GM12864 (cell line): Measurements from ENCODE around the gene MYH10.

Experiments used
- DNase-seq: peaks from one replicate; pipeline ENCODE4 v3.0.0-alpha.2; 2011; ENCODE audit warnings: low read depth
- H3K4me3 ChIP-seq: 2 replicates; pipeline ENCODE4 v1.5.1; 2011; ENCODE audit warnings: mild to moderate bottlenecking, low read depth, low read length, control low read depth
- TF ChIP-seq, protein P1 (sequence below): IDR thresholded peaks from 2 replicates; pipeline ENCODE4 v1.5.1; 2011; ENCODE audit warnings: low read depth, mild to moderate bottlenecking, moderate library complexity, low read length, control low read depth, inconsistent platforms; ENCODE audit errors: missing control alignments

Gene MYH10

DNA sequence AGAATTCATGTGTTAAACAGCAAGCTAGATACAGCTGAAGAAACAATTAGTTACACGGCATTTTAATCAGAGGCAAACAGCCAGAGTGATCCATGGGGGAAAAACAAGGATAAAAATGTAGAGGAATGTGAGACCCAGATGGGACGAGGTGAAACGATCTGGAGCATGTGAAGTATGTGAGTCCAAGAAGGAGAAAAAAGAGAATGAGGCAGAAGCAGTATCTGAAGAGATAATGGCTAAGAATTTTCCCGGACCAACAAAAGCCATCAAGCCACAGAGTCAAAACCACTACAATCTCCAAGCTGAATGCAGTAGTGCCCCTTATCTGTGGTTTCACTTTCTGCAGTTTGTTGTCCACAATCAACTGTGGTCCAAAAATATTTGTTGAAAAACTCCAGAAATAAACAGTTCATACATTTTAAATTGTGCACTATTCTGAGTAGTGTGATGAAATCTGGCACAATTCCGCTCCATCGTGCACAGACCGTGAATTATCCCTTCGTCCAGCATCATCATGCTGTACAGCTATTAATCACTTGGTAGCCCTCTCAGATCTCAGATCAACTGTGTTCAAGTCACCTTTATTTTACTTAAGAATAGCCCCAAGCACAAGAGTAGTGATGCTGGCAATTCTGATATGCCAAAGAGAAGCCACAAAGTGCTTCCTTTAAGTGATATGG is 18.8 kb downstream of the MYH10 start:
- TF ChIP-seq, protein P1, sequence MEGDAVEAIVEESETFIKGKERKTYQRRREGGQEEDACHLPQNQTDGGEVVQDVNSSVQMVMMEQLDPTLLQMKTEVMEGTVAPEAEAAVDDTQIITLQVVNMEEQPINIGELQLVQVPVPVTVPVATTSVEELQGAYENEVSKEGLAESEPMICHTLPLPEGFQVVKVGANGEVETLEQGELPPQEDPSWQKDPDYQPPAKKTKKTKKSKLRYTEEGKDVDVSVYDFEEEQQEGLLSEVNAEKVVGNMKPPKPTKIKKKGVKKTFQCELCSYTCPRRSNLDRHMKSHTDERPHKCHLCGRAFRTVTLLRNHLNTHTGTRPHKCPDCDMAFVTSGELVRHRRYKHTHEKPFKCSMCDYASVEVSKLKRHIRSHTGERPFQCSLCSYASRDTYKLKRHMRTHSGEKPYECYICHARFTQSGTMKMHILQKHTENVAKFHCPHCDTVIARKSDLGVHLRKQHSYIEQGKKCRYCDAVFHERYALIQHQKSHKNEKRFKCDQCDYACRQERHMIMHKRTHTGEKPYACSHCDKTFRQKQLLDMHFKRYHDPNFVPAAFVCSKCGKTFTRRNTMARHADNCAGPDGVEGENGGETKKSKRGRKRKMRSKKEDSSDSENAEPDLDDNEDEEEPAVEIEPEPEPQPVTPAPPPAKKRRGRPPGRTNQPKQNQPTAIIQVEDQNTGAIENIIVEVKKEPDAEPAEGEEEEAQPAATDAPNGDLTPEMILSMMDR: no peak
- no peak overlapping the region for H3K4me3 ChIP-seq
- DNase-seq: no peak

DNA sequence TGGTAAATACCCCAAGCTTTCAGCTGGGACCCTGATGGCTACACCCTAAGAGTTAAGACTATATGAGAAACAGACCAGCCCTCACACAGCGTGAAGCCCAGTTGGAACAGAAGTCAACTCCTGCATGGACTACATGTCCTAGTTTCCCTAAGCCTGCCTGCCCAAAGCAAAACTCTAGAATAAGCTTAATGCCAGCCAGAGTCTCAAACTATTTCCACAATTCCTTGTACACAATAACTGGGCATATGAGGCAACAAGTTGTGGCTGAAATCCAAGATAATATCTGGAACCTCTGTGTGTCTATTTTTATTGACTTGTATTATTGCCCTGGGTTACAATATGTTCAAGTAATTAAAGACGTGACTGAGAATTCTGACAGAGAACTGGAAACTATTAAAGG is 19.4 kb downstream of the MYH10 start:
- TF ChIP-seq, protein P1: no peak
- H3K4me3 ChIP-seq: no peak overlapping the region
- DNase-seq: no peak

DNA sequence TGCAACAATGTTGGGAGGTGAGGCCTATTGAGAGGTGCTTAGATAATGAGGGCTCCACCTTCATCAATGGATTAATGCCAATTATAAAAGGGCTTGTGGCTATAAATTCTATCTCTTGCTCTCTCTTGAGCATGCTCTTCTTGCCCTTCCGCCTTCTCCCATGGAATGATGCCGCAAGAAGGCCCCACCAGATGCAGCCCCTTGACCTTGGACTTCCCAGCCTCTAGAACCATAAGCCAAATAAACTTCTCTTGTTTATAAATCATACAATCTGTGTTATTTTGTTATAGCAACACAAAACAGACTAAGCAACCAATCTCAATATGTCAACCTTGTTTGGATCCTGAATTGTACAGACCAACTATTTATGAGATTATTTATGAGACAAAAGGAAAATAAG is 20.0 kb downstream of the MYH10 start:
- no peak overlapping the region for H3K4me3 ChIP-seq
- TF ChIP-seq, protein P1: no peak
- DNase-seq: no peak

DNA sequence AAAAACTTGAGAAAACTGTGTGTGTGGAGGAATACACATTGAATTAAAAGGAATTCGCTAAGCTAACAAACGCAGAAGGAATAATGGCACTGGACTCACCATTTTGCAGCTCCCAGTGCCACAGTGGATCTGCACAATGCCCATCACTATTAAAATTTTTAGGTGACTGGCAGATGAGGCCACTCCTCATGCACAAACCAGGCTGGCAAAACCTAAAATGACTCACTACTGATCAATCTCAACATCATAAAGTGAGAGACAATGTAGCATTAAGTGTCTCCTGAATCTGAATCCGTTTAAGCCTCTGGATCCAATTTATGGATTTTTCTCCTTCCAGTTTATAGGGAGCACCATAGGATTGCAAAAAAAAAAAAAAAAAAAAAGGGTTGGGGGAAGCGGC is 20.6 kb downstream of the MYH10 start:
- H3K4me3 ChIP-seq: no peak overlapping the region
- TF ChIP-seq, protein P1: no peak
- no peak for DNase-seq

DNA sequence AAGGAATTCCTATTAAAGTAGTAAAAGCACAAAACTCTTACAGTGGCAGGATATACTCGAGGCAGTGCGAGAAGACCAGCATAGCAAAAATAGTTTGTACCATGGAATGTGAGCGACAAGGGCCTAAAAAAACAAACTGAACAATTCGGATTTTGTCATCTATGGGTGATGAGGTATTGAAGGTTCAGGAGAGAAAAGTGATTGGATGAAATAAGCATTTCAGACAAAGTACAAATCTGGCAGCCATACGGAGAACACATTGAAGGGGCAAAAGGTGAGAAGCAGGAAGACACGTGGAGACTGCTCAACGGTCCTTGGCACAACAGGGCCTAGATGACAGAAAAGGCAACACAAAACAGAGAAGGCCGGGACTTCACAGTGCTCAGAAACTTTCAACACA is 22.5 kb downstream of the MYH10 start:
- no peak overlapping the region for H3K4me3 ChIP-seq
- TF ChIP-seq, protein P1: no peak
- no peak for DNase-seq

DNA sequence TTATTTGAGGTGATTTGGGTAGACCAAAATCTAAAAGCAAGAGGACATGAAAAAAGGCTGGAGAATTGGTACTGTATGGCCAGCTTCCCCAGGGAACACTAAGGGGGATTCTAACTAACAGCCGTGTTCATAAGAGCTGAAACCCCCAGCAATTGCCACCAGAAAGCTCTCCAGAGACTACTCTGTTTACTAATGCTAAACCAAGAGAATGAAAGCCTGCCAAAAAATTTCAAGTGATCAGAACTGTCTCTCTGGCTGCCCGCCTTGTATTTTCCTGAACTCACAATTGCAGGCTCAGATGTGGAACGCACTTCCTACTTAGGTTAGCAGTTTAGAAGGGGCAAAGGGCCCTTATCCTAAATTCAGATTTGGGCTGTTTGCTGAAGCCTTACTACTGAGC is 24.1 kb downstream of the MYH10 start:
- H3K4me3 ChIP-seq: no peak overlapping the region
- no peak for DNase-seq
- TF ChIP-seq, protein P1: no peak

DNA sequence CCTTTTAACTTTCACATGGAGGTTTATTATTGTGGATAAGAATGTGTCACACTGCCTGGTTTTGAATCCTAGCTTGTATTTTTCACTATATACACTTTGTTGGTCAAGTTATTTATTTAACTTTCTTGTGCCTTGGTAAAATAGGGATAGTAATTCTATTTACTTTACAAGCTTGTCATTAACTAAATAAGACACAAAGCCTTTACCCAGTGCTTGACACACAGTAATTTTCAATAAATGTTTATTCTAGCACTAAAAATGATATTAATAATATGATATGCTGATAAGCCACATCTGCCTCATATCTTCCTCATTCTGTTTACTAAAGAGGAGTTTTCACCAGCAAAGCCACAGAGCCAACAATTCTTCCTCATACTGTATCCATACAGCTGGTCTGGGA is 27.8 kb downstream of the MYH10 start:
- no peak for DNase-seq
- H3K4me3 ChIP-seq: no peak overlapping the region
- TF ChIP-seq, protein P1: no peak
